Spleen (tissue), 11 donors: ENCODE data around the gene OR52K2. TPM values are rescaled to one million over a fixed set of nuclear protein-coding genes. Genes with fewer than 3 reads are reported as not detected.

Source experiments
- DNase-seq: peaks from one replicate; pipeline ENCODE4 v3.0.0-alpha.2; 2020
- H3K27ac ChIP-seq, 8 donors: fragments of 200-600 bp; sonication (generic) in 7 of 8; 1 replicate in 4 of 8; 2 replicates in 4 of 8; pipeline versions ENCODE4 v1.5.0 to v1.8.0; 2016 to 2021; ENCODE audit warnings: inconsistent platforms in 4 of 8, mild to moderate bottlenecking in 4 of 8, moderate library complexity in 1 of 8
- H3K27me3 ChIP-seq, 7 donors: fragments of 200-600 bp; sonication (generic) in 6 of 7; replicated peaks in 1 of 7; 1 replicate in 4 of 7; 2 replicates in 3 of 7; pipeline versions ENCODE4 v1.5.0 to v1.8.0; 2016 to 2021; ENCODE audit warnings: inconsistent platforms in 3 of 7, mild to moderate bottlenecking in 1 of 7
- H3K36me3 ChIP-seq, 6 donors: fragments of 200-600 bp; sonication (generic) in 5 of 6; 1 replicate in 4 of 6; 2 replicates in 2 of 6; pipeline versions ENCODE4 v1.5.0 to v1.8.0; 2016 to 2021; ENCODE audit warnings: inconsistent platforms in 2 of 6
- H3K4me1 ChIP-seq, 6 donors: fragments of 200-600 bp; sonication (generic) in 5 of 6; 1 replicate in 3 of 6; 2 replicates in 3 of 6; pipeline versions ENCODE4 v1.5.0 to v1.8.0; 2016 to 2021; ENCODE audit warnings: inconsistent platforms in 3 of 6
- H3K4me3 ChIP-seq, 8 donors: fragments of 200-600 bp; sonication (generic) in 7 of 8; 1 replicate in 4 of 8; 2 replicates in 4 of 8; pipeline versions ENCODE4 v1.5.0 to v1.8.0; 2016 to 2021; ENCODE audit warnings: inconsistent platforms in 4 of 8, mild to moderate bottlenecking in 4 of 8, moderate library complexity in 2 of 8
- H3K9me3 ChIP-seq, 8 donors: fragments of 200-600 bp; sonication (generic) in 7 of 8; 1 replicate in 4 of 8; 2 replicates in 4 of 8; pipeline versions ENCODE4 v1.5.0 to v1.8.0; 2016 to 2021; ENCODE audit warnings: inconsistent platforms in 4 of 8
- POLR2A ChIP-seq, 3 donors: fragments of 450-650 bp; IDR thresholded peaks; one replicate each; pipeline ENCODE4 v1.5.1; 2017; ENCODE audit warnings: antibody characterized with exemption in 3 of 3, mild to moderate bottlenecking in 1 of 3
- POLR2AphosphoS5 ChIP-seq, 3 donors: sonication (generic); formaldehyde crosslinking; IDR thresholded peaks; one replicate each; pipeline ENCODE4 v1.5.1; 2017; ENCODE audit warnings: antibody characterized with exemption in 3 of 3
- WGBS, 5 donors: extraction: QIAGEN DNeasy Blood & Tissue Kit in 3 of 5; methylation state at CpG; one replicate each; pipeline versions ENCODE4 v1.1.5 to v1.1.7; 2013 to 2018; 5-methylcytosine and 5-hydroxymethylcytosine counted together
- intact Hi-C: fragments of 100-400 bp; cut with DNase I; formaldehyde crosslinking; loops from one replicate; pipeline ENCODE4 v1.15.0; 2023; ENCODE audit warnings: low total_unique reads
- polyA plus RNA-seq, 3 donors: library from polyadenylated mRNA; stranded (reverse); fragments of 200-250 nt; gene quantifications; one replicate each; pipeline ENCODE4 v1.2.1, GENCODE V29; 2013
- total RNA-seq, 7 donors: library from RNA; depleted of rRNA in 3 of 7; stranded (reverse); fragments of >200 nt in 3 of 7; fragmentation: NEBNext Ultra II Directional in 4 of 7; extraction: Animal tissue kit (Norgen Biotek cat#: 25700) in 4 of 7; gene quantifications; one replicate each; pipeline versions ENCODE4 v1.1.0 to v1.2.1, GENCODE V29; 2016 to 2021
- TF ChIP-seq, protein P1 (sequence below), 11 experiments: fragments of 200-600 bp in 7 of 11; fragments of 450-650 bp in 4 of 11; sonication (generic) in 4 of 11; IDR thresholded peaks in 8 of 11; conservative IDR thresholded peaks in 3 of 11; 1 replicate in 7 of 11; 2 replicates in 4 of 11; pipeline versions ENCODE4 v1.4.0 to v1.8.0; 2016 to 2021; ENCODE audit warnings: antibody characterized with exemption in 11 of 11, inconsistent platforms in 4 of 11, mild to moderate bottlenecking in 1 of 11
- donor health status: healthy with polysubstance abuse.
- donor health status: DM: no; HTN: no; CAD: no; lungs with moderate emphysema.
- donor health status: DM: no; HTN: no; CAD: no.
- donor health status: Bipolar disorder and iron deficiency.
- donor health status: healthy.
- donor health status: DM: no; HTN: no; CAD: no.
- donor health status: DM: yes; HTN: yes; CAD: no.

Gene OR52K2
- total and polyA plus RNA-seq, 10 donors: 0.94 to 1.4 (median 1.1) TPM; not detected in 5

DNA sequence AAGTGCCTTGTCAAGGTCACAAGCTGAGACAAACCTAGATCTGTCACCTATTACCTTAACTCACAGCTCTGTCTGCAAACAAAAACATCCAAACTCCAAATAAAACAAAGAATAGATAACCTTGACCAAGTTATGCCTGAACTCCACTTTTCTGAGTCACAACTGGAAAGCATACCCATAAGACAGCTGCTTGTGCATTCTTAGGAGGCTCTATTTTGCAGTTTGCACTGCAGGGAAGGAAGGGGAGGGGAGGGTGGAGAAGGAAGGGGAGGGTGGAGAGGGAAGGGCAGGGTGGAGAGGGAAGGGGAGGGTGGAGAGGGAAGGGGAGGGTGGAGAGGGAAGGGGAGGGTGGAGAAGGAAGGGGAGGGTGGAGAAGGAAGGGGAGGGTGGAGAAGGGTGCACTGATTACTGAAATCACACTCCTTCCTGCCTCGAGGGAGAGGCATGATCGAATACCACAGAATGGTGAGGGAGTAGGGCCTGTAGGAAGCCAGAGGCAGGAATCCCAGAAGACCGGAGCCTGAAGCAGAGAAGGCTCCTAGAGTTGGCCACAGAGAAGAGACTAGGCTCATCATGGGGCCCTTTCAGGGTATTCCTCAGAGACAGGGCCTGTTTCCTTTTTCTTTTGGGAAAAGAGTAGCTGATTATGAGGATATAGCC lies 5.7 kb upstream of the OR52K2 start:
- no peak for DNase-seq
- no peak overlapping the region for H3K4me3 ChIP-seq
- intact Hi-C loops: no loop called here
- TF ChIP-seq POLR2AphosphoS5 (IDR thresholded peaks at IDR 0.05) (no peak), POLR2A (IDR thresholded peaks at IDR 0.05) (no peak)
- TF ChIP-seq, protein P1, sequence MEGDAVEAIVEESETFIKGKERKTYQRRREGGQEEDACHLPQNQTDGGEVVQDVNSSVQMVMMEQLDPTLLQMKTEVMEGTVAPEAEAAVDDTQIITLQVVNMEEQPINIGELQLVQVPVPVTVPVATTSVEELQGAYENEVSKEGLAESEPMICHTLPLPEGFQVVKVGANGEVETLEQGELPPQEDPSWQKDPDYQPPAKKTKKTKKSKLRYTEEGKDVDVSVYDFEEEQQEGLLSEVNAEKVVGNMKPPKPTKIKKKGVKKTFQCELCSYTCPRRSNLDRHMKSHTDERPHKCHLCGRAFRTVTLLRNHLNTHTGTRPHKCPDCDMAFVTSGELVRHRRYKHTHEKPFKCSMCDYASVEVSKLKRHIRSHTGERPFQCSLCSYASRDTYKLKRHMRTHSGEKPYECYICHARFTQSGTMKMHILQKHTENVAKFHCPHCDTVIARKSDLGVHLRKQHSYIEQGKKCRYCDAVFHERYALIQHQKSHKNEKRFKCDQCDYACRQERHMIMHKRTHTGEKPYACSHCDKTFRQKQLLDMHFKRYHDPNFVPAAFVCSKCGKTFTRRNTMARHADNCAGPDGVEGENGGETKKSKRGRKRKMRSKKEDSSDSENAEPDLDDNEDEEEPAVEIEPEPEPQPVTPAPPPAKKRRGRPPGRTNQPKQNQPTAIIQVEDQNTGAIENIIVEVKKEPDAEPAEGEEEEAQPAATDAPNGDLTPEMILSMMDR (IDR thresholded peaks at IDR 0.05 in 8 of 11, conservative IDR thresholded peaks at IDR 0.05 in 3 of 11): no peak
- H3K9me3 ChIP-seq: peaks cover 0 to 4% (median 0%) of the 10 kb centered on the region in 8 donors
- WGBS, 5 donors: 18 to 47% (median 27%) methylated on average over 3 of the region's 3 CpGs
- peaks cover 0 to 26% (median 0%) of the 10 kb centered on the region in 6 donors for H3K4me1 ChIP-seq
- H3K36me3 ChIP-seq: no peaks in the 10 kb centered on the region
- no peaks in the 10 kb centered on the region for H3K27me3 ChIP-seq
- peak overlapping the region in 5 of 8 donors; percentile 26 to 79 (median 57) for H3K27ac ChIP-seq

GRCh38 chr11:4453118-4453517 lies 4.0 kb downstream of the OR52K2 start:
- Histone ChIP-seq H3K36me3 (no peaks in the 10 kb centered on the region), H3K4me1 (peaks cover 0 to 32% (median 4%) of the 10 kb centered on the region in 6 donors), H3K4me3 (no peak overlapping the region), H3K27me3 (peaks cover 0 to 2% (median 0%) of the 10 kb centered on the region in 7 donors), H3K9me3 (peaks cover 0 to 10% (median 2%) of the 10 kb centered on the region in 8 donors), H3K27ac (peak overlapping the region in 1 of 8 donors; percentile 83)
- intact Hi-C loops: no loop called here
- no peak for DNase-seq
- TF ChIP-seq, protein P1 (IDR thresholded peaks at IDR 0.05 in 8 of 11, conservative IDR thresholded peaks at IDR 0.05 in 3 of 11): no peak
- TF ChIP-seq POLR2A (IDR thresholded peaks at IDR 0.05): no peak
- TF ChIP-seq POLR2AphosphoS5 (IDR thresholded peaks at IDR 0.05): no peak
- WGBS, 5 donors: 63 to 87% (median 83%) methylated on average over 3 of the region's 3 CpGs

GRCh38 chr11:4454021-4454420 lies 4.9 kb downstream of the OR52K2 start:
- Histone ChIP-seq H3K27me3 (peaks cover 0 to 4% (median 0%) of the 10 kb centered on the region in 7 donors), H3K4me3 (no peak overlapping the region), H3K27ac (peak overlapping the region in 4 of 8 donors; percentile 34 to 83 (median 70)), H3K9me3 (peaks cover 0 to 10% (median 2%) of the 10 kb centered on the region in 8 donors), H3K4me1 (peaks cover 0 to 37% (median 5%) of the 10 kb centered on the region in 6 donors), H3K36me3 (no peaks in the 10 kb centered on the region)
- TF ChIP-seq POLR2AphosphoS5 (IDR thresholded peaks at IDR 0.05) (no peak), POLR2A (IDR thresholded peaks at IDR 0.05) (no peak)
- TF ChIP-seq, protein P1 (IDR thresholded peaks at IDR 0.05 in 8 of 11, conservative IDR thresholded peaks at IDR 0.05 in 3 of 11): no peak
- intact Hi-C loops: no loop called here
- no peak for DNase-seq

DNA sequence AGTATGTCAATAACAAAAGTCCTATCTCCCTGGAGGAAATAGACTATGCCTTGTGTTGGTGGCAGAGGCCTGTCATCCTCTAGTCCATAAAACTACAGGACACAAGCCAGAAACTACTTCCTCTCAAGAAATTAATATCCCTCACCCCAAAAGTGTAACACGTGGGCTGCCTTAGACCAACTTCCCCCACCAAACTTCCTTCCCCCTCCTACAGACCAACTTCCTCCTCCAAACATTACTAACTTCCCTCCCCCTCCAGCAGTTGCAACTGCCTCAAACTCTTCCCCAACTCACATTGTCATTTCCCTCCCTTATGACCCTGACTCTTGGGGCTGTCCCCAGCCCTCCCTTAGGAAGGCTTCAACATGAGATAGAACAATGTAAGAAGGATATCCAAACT lies 6.3 kb downstream of the OR52K2 start:
- intact Hi-C loops: no loop called here
- WGBS, 5 donors: 0 to 7% (median 0%) methylated on average over 1 of the region's 1 CpG
- Histone ChIP-seq H3K27ac (peak overlapping the region in 6 of 8 donors; percentile 43 to 83 (median 63)), H3K4me3 (peak overlapping the region in 1 of 8 donors; percentile 39), H3K36me3 (no peaks in the 10 kb centered on the region), H3K4me1 (peaks cover 0 to 51% (median 15%) of the 10 kb centered on the region in 6 donors), H3K9me3 (peaks cover 0 to 10% (median 2%) of the 10 kb centered on the region in 8 donors), H3K27me3 (peaks cover 0 to 4% (median 0%) of the 10 kb centered on the region in 7 donors)
- TF ChIP-seq POLR2A (IDR thresholded peaks at IDR 0.05) (no peak), POLR2AphosphoS5 (IDR thresholded peaks at IDR 0.05) (no peak)
- TF ChIP-seq, protein P1 (IDR thresholded peaks at IDR 0.05 in 8 of 11, conservative IDR thresholded peaks at IDR 0.05 in 3 of 11): no peak
- no peak for DNase-seq
